Upper lobe of right lung (tissue), 1 donor: ENCODE results near the gene DEAF1. TPM values are rescaled to one million over a fixed set of nuclear protein-coding genes. Genes with fewer than 3 reads are reported as not detected.

Source experiments
- ATAC-seq: fragments of 200-7000 bp; cut with Tn5 transposase; one replicate; pipeline ENCODE4 v1.9.1; 2020; ENCODE audit warnings: mild to moderate bottlenecking, moderate library complexity
- DNase-seq: peaks from one replicate; pipeline ENCODE4 v3.0.0-alpha.2; 2020
- H3K27ac ChIP-seq: fragments of 200-600 bp; one replicate; pipeline ENCODE4 v1.8.0; 2022
- H3K27me3 ChIP-seq: fragments of 200-600 bp; one replicate; pipeline ENCODE4 v1.8.0; 2022; ENCODE audit warnings: mild to moderate bottlenecking
- H3K36me3 ChIP-seq: fragments of 200-600 bp; one replicate; pipeline ENCODE4 v1.8.0; 2022
- H3K4me1 ChIP-seq: fragments of 200-600 bp; one replicate; pipeline ENCODE4 v1.8.0; 2022
- H3K4me3 ChIP-seq: fragments of 200-600 bp; one replicate; pipeline ENCODE4 v1.8.0; 2022; ENCODE audit warnings: mild to moderate bottlenecking
- H3K9me3 ChIP-seq: fragments of 200-600 bp; one replicate; pipeline ENCODE4 v1.8.0; 2022
- CTCF ChIP-seq: fragments of 200-600 bp; IDR thresholded peaks from one replicate; pipeline ENCODE4 v1.8.0; 2022; ENCODE audit warnings: antibody characterized with exemption
- intact Hi-C: fragments of 100-400 bp; cut with DNase I; formaldehyde crosslinking; loops from one replicate; pipeline ENCODE4 v1.11.0; 2022
- total RNA-seq: library from RNA; stranded (reverse); fragmentation: NEBNext Ultra II Directional; extraction: Animal tissue kit (Norgen Biotek cat#: 25700); gene quantifications from one replicate; pipeline ENCODE4 v1.2.1, GENCODE V29; 2021
- donor health status: DM: no; HTN: yes; CAD: no; lungs with severe emphysema.

Gene DEAF1
- total RNA-seq, 1 donor from 2014 or later: 27.1 TPM

- DNase-seq: no peak
- peaks cover 4% of the 10 kb centered on the region for H3K4me1 ChIP-seq
- peaks cover 12% of the 10 kb centered on the region for H3K36me3 ChIP-seq
- H3K27me3 ChIP-seq: peaks cover 24% of the 10 kb centered on the region
- intact Hi-C loops: no loop called here
- TF ChIP-seq CTCF: no peak
- H3K4me3 ChIP-seq: no peak overlapping the region
- H3K27ac ChIP-seq: no peak overlapping the region
- no peaks in the 10 kb centered on the region for H3K9me3 ChIP-seq
- no peak for ATAC-seq
Observed at GRCh38 chr11:640021-640706, 54.9 kb downstream of the DEAF1 start.

- no peak for DNase-seq
- Histone ChIP-seq H3K27ac (no peak overlapping the region), H3K9me3 (no peaks in the 10 kb centered on the region), H3K4me1 (peaks cover 4% of the 10 kb centered on the region), H3K27me3 (peaks cover 24% of the 10 kb centered on the region), H3K4me3 (no peak overlapping the region), H3K36me3 (peaks cover 10% of the 10 kb centered on the region)
- intact Hi-C loops: no loop called here
- no peak for ATAC-seq
- TF ChIP-seq CTCF: no peak
Observed at GRCh38 chr11:639332-639955, 55.6 kb downstream of the DEAF1 start.

DNA sequence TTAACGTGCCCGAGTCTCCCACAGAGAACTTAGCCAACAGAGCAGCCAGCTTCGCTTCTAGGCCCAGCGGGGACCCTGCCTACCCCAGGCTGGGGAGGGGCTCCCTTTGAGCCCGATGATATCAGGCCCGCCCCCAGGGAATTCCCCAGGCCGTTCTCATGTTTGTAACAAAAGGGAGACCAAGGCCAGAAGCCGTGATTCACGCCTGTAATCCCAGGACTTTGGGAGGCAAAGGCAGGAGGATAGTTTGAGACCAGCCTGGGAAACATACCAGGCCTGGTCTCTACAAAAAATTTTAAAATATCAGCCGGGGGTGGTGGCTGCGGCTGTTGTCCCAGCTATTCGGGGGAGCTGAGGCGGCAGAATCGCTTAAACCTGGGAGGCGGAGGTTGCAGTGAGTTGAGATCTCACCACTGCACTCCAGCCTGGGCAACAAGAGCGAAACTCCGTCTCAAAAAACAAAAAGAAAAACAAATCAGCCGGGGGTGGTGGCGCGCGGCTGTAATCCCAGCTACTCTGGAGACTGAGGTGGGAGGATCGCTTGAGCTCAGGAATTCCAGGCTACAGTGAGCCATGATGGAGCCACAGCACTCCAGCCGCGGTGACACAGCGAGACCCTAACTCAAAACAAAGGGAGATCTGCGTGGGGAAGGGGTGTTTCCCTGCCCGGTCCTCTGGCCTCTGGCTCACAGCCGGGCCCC, 56.2 kb downstream of the DEAF1 start:
- no peak for TF ChIP-seq CTCF
- Histone ChIP-seq H3K9me3 (no peaks in the 10 kb centered on the region), H3K36me3 (peaks cover 4% of the 10 kb centered on the region), H3K27me3 (peaks cover 24% of the 10 kb centered on the region), H3K4me3 (no peak overlapping the region), H3K27ac (no peak overlapping the region), H3K4me1 (peaks cover 4% of the 10 kb centered on the region)
- ATAC-seq (no peak), DNase-seq (no peak)
- intact Hi-C loops: no loop called here

- intact Hi-C loops: no loop called here
- no peaks in the 10 kb centered on the region for H3K36me3 ChIP-seq
- ATAC-seq (no peak), DNase-seq (no peak)
- peaks cover 4% of the 10 kb centered on the region for H3K4me1 ChIP-seq
- peaks cover 24% of the 10 kb centered on the region for H3K27me3 ChIP-seq
- no peak overlapping the region for H3K4me3 ChIP-seq
- no peak for TF ChIP-seq CTCF
- H3K9me3 ChIP-seq: no peaks in the 10 kb centered on the region
- H3K27ac ChIP-seq: no peak overlapping the region
Observed at GRCh38 chr11:637593-638521, 57.2 kb downstream of the DEAF1 start.

GRCh38 chr11:637333-637592, 57.8 kb downstream of the DEAF1 start:
- no peak overlapping the region for H3K4me3 ChIP-seq
- H3K4me1 ChIP-seq: peaks cover 4% of the 10 kb centered on the region
- peaks cover 24% of the 10 kb centered on the region for H3K27me3 ChIP-seq
- DNase-seq (no peak), ATAC-seq (no peak)
- H3K9me3 ChIP-seq: no peaks in the 10 kb centered on the region
- intact Hi-C loops: no loop called here
- no peaks in the 10 kb centered on the region for H3K36me3 ChIP-seq
- no peak for TF ChIP-seq CTCF
- H3K27ac ChIP-seq: no peak overlapping the region
